K562 (cell line): ENCODE results near the gene SARS1. TPM values are rescaled to one million over a fixed set of nuclear protein-coding genes. Genes with fewer than 3 reads are reported as not detected.

Experiments used
- BRF2 ChIP-seq: IDR thresholded peaks from 3 replicates; pipeline ENCODE4 v1.6.1; 2011; ENCODE audit warnings: borderline replicate concordance, mild to moderate bottlenecking; ENCODE audit not compliant: insufficient read length, insufficient read depth
- FOXK1 ChIP-seq: sonication (generic); formaldehyde crosslinking; IDR thresholded peaks from 2 replicates; pipeline ENCODE4 v1.8.0; 2022; ENCODE audit warnings: missing genetic modification reagents, mild to moderate bottlenecking, borderline replicate concordance
- STAT6 ChIP-seq: sonication (generic); formaldehyde crosslinking; IDR thresholded peaks from 2 replicates; pipeline ENCODE4 v1.8.1; 2023; ENCODE audit warnings: mild to moderate bottlenecking, missing genetic modification reagents
- YY1 ChIP-seq, 3 experiments: IDR thresholded peaks; 2 replicates each; pipeline ENCODE4 v1.6.1; 2011; ENCODE audit warnings: low read length in 2 of 3, mild to moderate bottlenecking in 2 of 3, moderate library complexity in 2 of 3, borderline replicate concordance in 1 of 3, control low read depth in 1 of 3, low read depth in 1 of 3; ENCODE audit not compliant: insufficient read depth in 3 of 3, insufficient replicate concordance in 2 of 3, control insufficient read depth in 1 of 3, insufficient read length in 1 of 3; ENCODE audit errors: extremely low read depth in 1 of 3
- ZNF224 ChIP-seq: sonication (generic); formaldehyde crosslinking; IDR thresholded peaks from 2 replicates; pipeline ENCODE4 v1.8.0; 2022; ENCODE audit warnings: mild to moderate bottlenecking, missing genetic modification reagents
- polyA plus RNA-seq, 8 experiments: library from polyadenylated mRNA; depleted of rRNA in 4 of 8; stranded (reverse) in 5 of 8; unstranded in 3 of 8; fragments of >200 nt; fragmentation: Nextera tagmentation in 2 of 8; fragmentation: Illumina TruSeq in 1 of 8; extraction: Ambion mirVana in 2 of 8; extraction: Trizol in 1 of 8; gene quantifications; 2 replicates each; pipeline versions ENCODE4 v1.2.1 to v1.2.3, GENCODE V29; 2011 to 2014; ENCODE audit warnings: inconsistent platforms in 1 of 8, missing spikeins in 1 of 8
- total RNA-seq, 7 experiments: library from RNA; depleted of rRNA in 6 of 7; stranded (reverse); fragments of >200 nt in 6 of 7; fragmentation: Illumina TruSeq in 2 of 7; extraction: Trizol in 2 of 7; gene quantifications; 2 replicates each; pipeline versions ENCODE4 v1.2.1 to v1.2.3, GENCODE V29; 2011 to 2021; ENCODE audit warnings: low replicate concordance in 1 of 7

SARS1 gene
- total and polyA plus RNA-seq, 9 of the 15 experiments (the other 6 are each of a cell fraction or from before 2014, with no cell fraction given), result 221 to 623 (median 254) TPM

- TF ChIP-seq YY1 (IDR thresholded peaks at IDR 0.05; ENCODE audit: borderline replicate concordance in 1 of 3, control insufficient read depth in 1 of 3, extremely low read depth in 1 of 3, insufficient read depth in 3 of 3, insufficient read length in 1 of 3, insufficient replicate concordance in 2 of 3, low read depth in 1 of 3, low read length in 2 of 3) (peak in 1 of 3 experiments; percentile 24), FOXK1 (CRISPR knock-in tag) (no peak), ZNF224 (no peak), BRF2 (no peak), STAT6 (CRISPR knock-in tag) (no peak)
Observed at GRCh38 chr1:109252893-109253802, 39.4 kb downstream of the SARS1 start (continued).
